HepG2 (cell line): ENCODE measurements around the gene ENO1. TPM values are rescaled to one million over a fixed set of nuclear protein-coding genes. Genes with fewer than 3 reads are reported as not detected.

Source experiments
- ATAC-seq: fragments of 200-7000 bp; cut with Tn5 transposase; 3 replicates; pipeline ENCODE4 v1.9.1; 2020; ENCODE audit warnings: mild to moderate bottlenecking, moderate library complexity
- BruUV-seq: library from RNA; stranded (reverse); fragments of 400-500 nt; replicated peaks from 2 replicates; lab custom pipeline; 2021; lab: Mats Ljungman, UMichigan
- CTCF ChIA-PET: fragments of 300-600 bp; formaldehyde crosslinking; extraction: SDS; loops from one replicate; lab custom pipeline; 2021; ENCODE audit warnings: low total read pairs, inconsistent platforms, low intra/inter-chr PET ratio; lab: Yijun Ruan, JAX
- POLR2A ChIA-PET: fragments of 350-600 bp; sonication (Branson Sonifier 250); formaldehyde crosslinking; loops from one replicate; lab custom pipeline; 2020; ENCODE audit warnings: antibody characterized with exemption, inconsistent platforms; lab: Yijun Ruan, JAX
- DNase-seq: peaks from one replicate; pipeline ENCODE4 v3.0.0-alpha.2; 2015; ENCODE audit warnings: low spot score
- FAIRE-seq: peaks from 3 replicates; lab custom pipeline; 2011; peaks lifted over from hg19 to GRCh38; lab: Jason Lieb, UNC
- H2AFZ ChIP-seq: one replicate; pipeline ENCODE4 v1.6.1; 2011; ENCODE audit warnings: low read length, inconsistent platforms
- H3K27ac ChIP-seq: fragments of 300-600 bp; 3 replicates; pipeline ENCODE4 v1.8.0; 2011; ENCODE audit warnings: mixed run types, mild to moderate bottlenecking, mixed read lengths, low read length, inconsistent platforms; ENCODE audit not compliant: insufficient read depth; ENCODE audit errors: extremely low read length
- H3K27me3 ChIP-seq, 2 experiments: fragments of 200-600 bp in 1 of 2; 2 replicates in 1 of 2; 3 replicates in 1 of 2; pipeline versions ENCODE4 v1.6.0 to v1.8.0; 2011; ENCODE audit warnings: low read length in 2 of 2, mild to moderate bottlenecking in 2 of 2, moderate library complexity in 2 of 2, inconsistent platforms in 1 of 2; ENCODE audit not compliant: insufficient read depth in 2 of 2, control insufficient read depth in 1 of 2
- H3K36me3 ChIP-seq, 2 experiments: fragments of 200-600 bp in 1 of 2; replicated peaks in 1 of 2; 2 replicates in 1 of 2; 3 replicates in 1 of 2; pipeline versions ENCODE4 v1.5.1 to v1.8.0; 2011; ENCODE audit warnings: low read length in 2 of 2, inconsistent platforms in 1 of 2; ENCODE audit not compliant: insufficient read depth in 2 of 2, control insufficient read depth in 1 of 2
- H3K4me1 ChIP-seq: 2 replicates; pipeline ENCODE4 v1.5.1; 2012; ENCODE audit warnings: low read length, inconsistent platforms; ENCODE audit not compliant: insufficient read depth
- H3K4me2 ChIP-seq: 2 replicates; pipeline ENCODE4 v1.6.0; 2011; ENCODE audit warnings: low read depth, low read length, inconsistent platforms
- H3K4me3 ChIP-seq, 3 experiments: fragments of 200-600 bp in 1 of 3; sonication (generic), shearing (Covaris generic) in 1 of 3; replicated peaks in 1 of 3; 2 replicates each; pipeline ENCODE4 v1.5.1; 2011 to 2016; ENCODE audit warnings: low read length in 3 of 3, inconsistent platforms in 2 of 3, low read depth in 2 of 3, mild to moderate bottlenecking in 2 of 3, control low read depth in 1 of 3, mixed read lengths in 1 of 3; ENCODE audit not compliant: insufficient read depth in 1 of 3
- H3K79me2 ChIP-seq: one replicate; pipeline ENCODE4 v1.6.1; 2011; ENCODE audit warnings: low read length, inconsistent platforms; ENCODE audit not compliant: insufficient read depth
- H3K9ac ChIP-seq: 2 replicates; pipeline ENCODE4 v1.6.0; 2011; ENCODE audit warnings: mild to moderate bottlenecking, low read depth, low read length, inconsistent platforms; ENCODE audit not compliant: insufficient read depth
- H3K9me3 ChIP-seq: 2 replicates; pipeline ENCODE4 v1.5.1; 2012; ENCODE audit warnings: mild to moderate bottlenecking, low read length
- H4K20me1 ChIP-seq: 2 replicates; pipeline ENCODE4 v1.6.0; 2011; ENCODE audit warnings: inconsistent platforms, mild to moderate bottlenecking, low read length, moderate library complexity; ENCODE audit not compliant: insufficient read depth
- ZNF234 ChIP-seq: sonication (generic); formaldehyde crosslinking; conservative IDR thresholded peaks from 2 replicates; pipeline ENCODE4 v1.5.1; 2020; ENCODE audit warnings: mild to moderate bottlenecking, missing genetic modification reagents
- WGBS: methylation state at CpG from one replicate; pipeline ENCODE4 v1.1.6; 2017; ENCODE audit warnings: low lambda C conversion rate; 5-methylcytosine and 5-hydroxymethylcytosine counted together
- in situ Hi-C: cut with HindIII; loops from 2 replicates; pipeline ENCODE4 v1.10.0; 2017; ENCODE audit warnings: low pct_unique_long_range_greater_than_20kb; ENCODE audit not compliant: extremely low pct_ligation_motif_present
- intact Hi-C: fragments of 100-400 bp; cut with micrococcal nuclease; formaldehyde crosslinking; loops from one replicate; pipeline ENCODE4 v1.10.0; 2022; ENCODE audit not compliant: unreplicated experiment
- polyA plus RNA-seq, 8 experiments: library from polyadenylated mRNA; depleted of rRNA in 3 of 8; stranded (reverse) in 7 of 8; unstranded in 1 of 8; fragments of >200 nt; fragmentation: Illumina TruSeq in 4 of 8; extraction: Trizol in 4 of 8; gene quantifications; 2 replicates each; pipeline versions ENCODE4 v1.2.1 to v1.2.3, GENCODE V29; 2011 to 2016; ENCODE audit warnings: low read depth in 4 of 8, missing spikeins in 1 of 8, mixed read lengths in 1 of 8; ENCODE audit not compliant: insufficient read depth in 1 of 8
- total RNA-seq, 5 experiments: library from RNA; depleted of rRNA; stranded (reverse); fragments of >200 nt; fragmentation: Illumina TruSeq; extraction: Trizol; gene quantifications; 2 replicates each; pipeline ENCODE4 v1.2.3, GENCODE V29; 2016; ENCODE audit warnings: low read depth in 1 of 5
- TF ChIP-seq, protein P1 (sequence below): sonication (generic); formaldehyde crosslinking; IDR thresholded peaks from 2 replicates; pipeline ENCODE4 v1.5.0; 2020; ENCODE audit warnings: missing genetic modification reagents
- TF ChIP-seq, protein P2 (sequence below): sonication (generic); formaldehyde crosslinking; IDR thresholded peaks from 2 replicates; pipeline ENCODE4 v1.4.0; 2020; ENCODE audit warnings: missing genetic modification reagents

Gene ENO1
- total and polyA plus RNA-seq, 2 of the 13 experiments (the other 11 are each of a cell fraction or from before 2014, with no cell fraction given) = 1,559 to 3,103 TPM

DNA sequence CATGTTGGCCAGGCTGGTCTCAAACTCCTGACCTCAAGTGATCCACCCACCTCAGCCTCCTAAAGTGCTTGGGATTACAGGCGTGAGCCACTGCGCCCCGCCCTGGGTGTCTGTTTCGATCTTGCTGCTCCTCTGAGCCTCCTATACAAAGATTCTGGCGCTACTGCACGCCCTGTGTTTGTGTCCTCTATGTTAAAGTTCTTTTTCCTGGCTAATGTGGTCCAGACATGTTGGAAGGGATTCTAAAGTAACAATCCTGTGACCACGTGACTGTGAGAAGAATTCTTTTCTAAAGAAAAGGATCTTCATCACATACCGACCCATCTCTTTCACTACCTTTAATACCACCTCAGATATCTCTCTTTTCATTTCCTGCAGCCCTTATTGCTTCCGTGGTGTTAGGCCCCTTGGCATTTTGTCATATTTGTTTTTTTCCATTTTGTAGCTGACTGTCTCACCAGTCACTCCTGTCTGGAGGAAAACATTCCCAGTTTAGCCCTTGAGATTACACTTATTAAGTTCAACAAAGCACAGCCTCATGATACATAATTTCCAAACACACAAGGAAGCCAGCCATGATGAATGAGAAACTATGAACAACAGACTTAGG lies 27.2 kb upstream of the ENO1 start:
- no peak for FAIRE-seq
- Histone ChIP-seq H3K36me3 (no peaks in the 10 kb centered on the region), H3K9me3 (no peaks in the 10 kb centered on the region), H3K79me2 (no peaks in the 10 kb centered on the region), H3K4me1 (peaks cover 46% of the 10 kb centered on the region), H3K27me3 (no peaks in the 10 kb centered on the region), H3K4me2 (no peak overlapping the region), H2AFZ (no peak overlapping the region), H3K4me3 (no peak overlapping the region), H4K20me1 (no peaks in the 10 kb centered on the region), H3K27ac (no peak overlapping the region), H3K9ac (no peak overlapping the region)
- BruUV-seq = no TSS peak
- WGBS = 78% methylated on average over 9 of the region's 9 CpGs
- in situ Hi-C loops = no loop called here
- TF ChIP-seq, protein P1, sequence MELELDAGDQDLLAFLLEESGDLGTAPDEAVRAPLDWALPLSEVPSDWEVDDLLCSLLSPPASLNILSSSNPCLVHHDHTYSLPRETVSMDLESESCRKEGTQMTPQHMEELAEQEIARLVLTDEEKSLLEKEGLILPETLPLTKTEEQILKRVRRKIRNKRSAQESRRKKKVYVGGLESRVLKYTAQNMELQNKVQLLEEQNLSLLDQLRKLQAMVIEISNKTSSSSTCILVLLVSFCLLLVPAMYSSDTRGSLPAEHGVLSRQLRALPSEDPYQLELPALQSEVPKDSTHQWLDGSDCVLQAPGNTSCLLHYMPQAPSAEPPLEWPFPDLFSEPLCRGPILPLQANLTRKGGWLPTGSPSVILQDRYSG (CRISPR knock-in tag) = no peak
- TF ChIP-seq ZNF234 (CRISPR knock-in tag) = no peak
- TF ChIP-seq, protein P2, sequence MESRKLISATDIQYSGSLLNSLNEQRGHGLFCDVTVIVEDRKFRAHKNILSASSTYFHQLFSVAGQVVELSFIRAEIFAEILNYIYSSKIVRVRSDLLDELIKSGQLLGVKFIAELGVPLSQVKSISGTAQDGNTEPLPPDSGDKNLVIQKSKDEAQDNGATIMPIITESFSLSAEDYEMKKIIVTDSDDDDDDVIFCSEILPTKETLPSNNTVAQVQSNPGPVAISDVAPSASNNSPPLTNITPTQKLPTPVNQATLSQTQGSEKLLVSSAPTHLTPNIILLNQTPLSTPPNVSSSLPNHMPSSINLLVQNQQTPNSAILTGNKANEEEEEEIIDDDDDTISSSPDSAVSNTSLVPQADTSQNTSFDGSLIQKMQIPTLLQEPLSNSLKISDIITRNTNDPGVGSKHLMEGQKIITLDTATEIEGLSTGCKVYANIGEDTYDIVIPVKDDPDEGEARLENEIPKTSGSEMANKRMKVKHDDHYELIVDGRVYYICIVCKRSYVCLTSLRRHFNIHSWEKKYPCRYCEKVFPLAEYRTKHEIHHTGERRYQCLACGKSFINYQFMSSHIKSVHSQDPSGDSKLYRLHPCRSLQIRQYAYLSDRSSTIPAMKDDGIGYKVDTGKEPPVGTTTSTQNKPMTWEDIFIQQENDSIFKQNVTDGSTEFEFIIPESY (CRISPR knock-in tag) = 0 out of 2 replicates have a peak, but pooled peaks have one; percentile 14
- ATAC-seq = no peak
- intact Hi-C loops = no loop called here
- no peak for DNase-seq
- ChIA-PET CTCF (no interaction called here), POLR2A (no interaction called here)
